COLO668 (cell line): ENCODE data around the gene ARHGAP32.
A peak's percentile ranks its signal among the peaks of the same experiment; 100 is the strongest.
"Not testable (repeated sequence)": the region's sequence is repeated elsewhere in the genome, so short reads cannot be mapped to it uniquely, and the experiment has no call there.

ENCODE experiments used
- DNase-seq: peaks from one replicate; lab custom pipeline; 2025; ENCODE audit not compliant: unreplicated experiment; lab: John Stamatoyannopoulos, UW

ARHGAP32 gene

GRCh38 chr11:129041611-129042018, 150.5 kb downstream of the ARHGAP32 start:
- DNase-seq, result no peak

GRCh38 chr11:129040934-129041333, 151.2 kb downstream of the ARHGAP32 start:
- no peak for DNase-seq

- DNase-seq, result no peak
Measured at GRCh38 chr11:129035244-129035643, 156.9 kb downstream of the ARHGAP32 start.

- DNase-seq, result no peak
Measured at GRCh38 chr11:129034001-129034400, 158.1 kb downstream of the ARHGAP32 start.

- DNase-seq, result peak; percentile 14
Measured at GRCh38 chr11:129023968-129024676, 168.0 kb downstream of the ARHGAP32 start.

GRCh38 chr11:129021295-129021694, 170.8 kb downstream of the ARHGAP32 start:
- DNase-seq, result no peak

- no peak for DNase-seq
Measured at GRCh38 chr11:129018991-129019390, 173.1 kb downstream of the ARHGAP32 start.

GRCh38 chr11:129018126-129018525, 174.0 kb downstream of the ARHGAP32 start:
- no peak for DNase-seq

GRCh38 chr11:129013737-129014475, 178.2 kb downstream of the ARHGAP32 start:
- no peak for DNase-seq

GRCh38 chr11:129012880-129013279, 179.2 kb downstream of the ARHGAP32 start:
- no peak for DNase-seq

GRCh38 chr11:129006161-129006560, 186.0 kb downstream of the ARHGAP32 start:
- DNase-seq, result no peak

- DNase-seq, result not testable (repeated sequence)
Measured at GRCh38 chr11:128999165-128999564, 193.0 kb downstream of the ARHGAP32 start.

- no peak for DNase-seq
Measured at GRCh38 chr11:128988242-128988970, 203.7 kb downstream of the ARHGAP32 start.

GRCh38 chr11:128985880-128986279, 206.2 kb downstream of the ARHGAP32 start:
- DNase-seq, result no peak

- DNase-seq, result no peak
Measured at GRCh38 chr11:128983023-128983422, 209.1 kb downstream of the ARHGAP32 start.

- no peak for DNase-seq
Measured at GRCh38 chr11:128981254-128981653, 210.9 kb downstream of the ARHGAP32 start.

- no peak for DNase-seq
Measured at GRCh38 chr11:128970598-128971190, 221.4 kb downstream of the ARHGAP32 start.

- no peak for DNase-seq
Measured at GRCh38 chr11:128968916-128969315, 223.2 kb downstream of the ARHGAP32 start.

GRCh38 chr11:128967578-128967977, 224.5 kb downstream of the ARHGAP32 start:
- DNase-seq, result no peak

GRCh38 chr11:128965485-128965884, 226.6 kb downstream of the ARHGAP32 start:
- DNase-seq, result no peak

GRCh38 chr11:128964463-128964930, 227.6 kb downstream of the ARHGAP32 start:
- no peak for DNase-seq
